Ecto neural progenitor cell (in vitro differentiated cells): Measurements from ENCODE around the gene THEM4.

Experiments
- DNase-seq: peaks from one replicate; pipeline ENCODE4 v3.0.0-alpha.2; 2018; ENCODE audit warnings: low spot score

The THEM4 gene

GRCh38 chr1:151909167-151910149, at the start of gene THEM4:
Gene THEM4 (minus strand): TSS chr1:151909511. CDS start chr1:151909458, 53 bp downstream.
- DNase-seq, result peak; percentile 98

GRCh38 chr1:151958959-151959358, 49.6 kb upstream of the THEM4 start:
- no peak for DNase-seq

DNA sequence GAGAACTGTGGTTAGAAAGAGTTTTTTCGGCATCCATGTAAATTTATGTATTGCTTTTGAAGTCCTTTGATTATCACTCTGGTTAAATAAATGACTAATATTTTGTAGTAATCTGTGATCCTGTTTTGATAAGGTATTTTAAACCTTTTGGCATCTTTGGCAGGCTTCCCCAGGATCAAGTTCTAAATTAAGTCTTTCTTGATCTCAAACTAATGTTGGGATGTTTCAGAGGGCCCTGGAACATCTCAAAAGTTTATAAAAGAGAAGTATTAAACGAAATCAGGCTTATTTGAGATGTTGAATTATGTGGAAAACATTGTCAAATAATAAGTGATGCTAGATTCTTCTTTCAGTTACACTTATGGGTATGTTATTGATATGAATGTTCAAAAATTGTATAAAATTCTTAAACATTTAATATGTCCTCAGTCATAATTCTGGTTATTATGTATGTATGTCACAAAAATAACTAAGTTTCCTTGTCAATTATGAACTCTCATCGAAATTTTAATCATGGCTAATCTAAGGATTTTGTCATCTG, 47.7 kb upstream of the THEM4 start:
- DNase-seq, result no peak

- DNase-seq, result no peak
These were observed 44.2 kb upstream of the THEM4 start for GRCh38 chr1:151953409-151954094.

DNA sequence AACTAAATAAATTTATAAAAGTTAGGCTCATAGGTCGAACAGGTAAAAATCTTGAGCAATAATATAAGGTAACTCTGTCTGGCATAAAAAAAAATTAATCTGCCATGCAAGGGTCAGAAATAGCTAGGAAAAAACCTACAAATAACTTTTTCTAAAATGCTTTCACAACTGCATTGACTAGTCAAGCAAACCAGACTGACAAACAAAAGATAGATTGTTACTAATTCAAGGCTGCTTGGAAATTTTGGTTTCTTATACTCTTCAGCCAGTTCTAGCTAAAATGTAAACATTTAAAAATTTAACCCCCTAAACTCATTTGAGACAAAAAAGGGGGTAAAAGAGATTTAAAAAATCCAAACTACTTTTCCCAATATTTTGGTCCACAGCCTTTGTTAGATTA, 43.5 kb upstream of the THEM4 start:
- DNase-seq, result no peak

DNA sequence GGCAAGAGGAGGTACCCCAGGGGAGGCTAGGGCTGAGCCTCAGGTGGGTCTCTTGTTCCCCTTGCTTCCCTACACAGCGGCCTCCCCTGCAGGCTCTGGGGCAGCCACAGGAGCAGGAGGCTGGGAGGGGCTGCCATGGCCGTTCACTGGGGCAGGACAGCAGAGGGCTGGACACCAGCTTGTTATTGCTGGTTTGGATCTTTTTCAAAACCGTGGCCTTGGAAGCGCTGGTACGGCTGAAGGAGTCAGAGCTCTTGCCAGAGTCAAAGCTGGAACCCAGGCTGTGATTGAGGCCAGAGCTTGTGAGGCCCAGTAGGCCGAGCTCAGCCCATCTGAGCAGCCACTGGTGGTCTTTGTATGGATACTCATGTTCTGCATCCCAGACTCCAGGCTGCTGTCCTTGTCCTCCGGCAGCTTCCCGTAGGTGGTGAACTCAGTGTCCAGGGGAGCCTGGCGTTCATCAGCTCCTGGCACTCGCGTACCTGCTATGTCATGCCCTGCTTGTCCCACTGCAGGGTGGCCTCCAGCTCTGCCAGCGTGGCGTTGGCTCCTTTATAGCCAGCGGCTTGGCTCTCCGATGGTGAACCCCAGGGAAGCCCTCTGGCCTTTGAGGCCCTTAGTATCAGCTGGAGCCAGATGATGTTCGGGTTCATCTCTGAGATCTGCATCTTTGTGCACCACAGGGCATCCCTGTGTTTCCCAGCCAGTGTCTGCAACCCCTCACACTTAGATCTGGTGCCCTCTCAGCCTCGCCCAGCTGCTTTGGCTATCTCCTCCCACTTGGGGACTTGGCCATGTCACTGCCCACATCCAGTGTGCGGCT, 40.3 kb upstream of the THEM4 start:
- DNase-seq, result no peak

GRCh38 chr1:151948506-151948905, 39.2 kb upstream of the THEM4 start:
- DNase-seq, result no peak

DNA sequence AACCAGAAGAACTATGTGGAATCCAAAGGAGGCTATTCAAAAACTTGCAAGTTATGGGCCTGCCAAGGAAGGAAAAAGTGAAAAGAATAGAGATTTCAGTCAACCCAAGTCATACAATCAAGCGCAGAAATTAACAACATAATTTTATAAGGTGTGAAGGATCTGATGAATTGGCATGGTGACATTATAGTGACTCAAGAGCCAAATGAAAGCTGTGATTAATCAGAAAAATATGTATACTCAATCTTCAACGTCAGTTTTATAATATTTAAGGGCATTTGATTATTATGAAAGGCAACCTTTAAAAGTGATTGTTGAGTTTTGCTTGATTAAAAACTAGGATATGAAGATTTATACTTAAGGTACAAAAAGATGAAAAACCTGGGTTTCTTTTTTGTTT, 37.8 kb upstream of the THEM4 start:
- no peak for DNase-seq

DNA sequence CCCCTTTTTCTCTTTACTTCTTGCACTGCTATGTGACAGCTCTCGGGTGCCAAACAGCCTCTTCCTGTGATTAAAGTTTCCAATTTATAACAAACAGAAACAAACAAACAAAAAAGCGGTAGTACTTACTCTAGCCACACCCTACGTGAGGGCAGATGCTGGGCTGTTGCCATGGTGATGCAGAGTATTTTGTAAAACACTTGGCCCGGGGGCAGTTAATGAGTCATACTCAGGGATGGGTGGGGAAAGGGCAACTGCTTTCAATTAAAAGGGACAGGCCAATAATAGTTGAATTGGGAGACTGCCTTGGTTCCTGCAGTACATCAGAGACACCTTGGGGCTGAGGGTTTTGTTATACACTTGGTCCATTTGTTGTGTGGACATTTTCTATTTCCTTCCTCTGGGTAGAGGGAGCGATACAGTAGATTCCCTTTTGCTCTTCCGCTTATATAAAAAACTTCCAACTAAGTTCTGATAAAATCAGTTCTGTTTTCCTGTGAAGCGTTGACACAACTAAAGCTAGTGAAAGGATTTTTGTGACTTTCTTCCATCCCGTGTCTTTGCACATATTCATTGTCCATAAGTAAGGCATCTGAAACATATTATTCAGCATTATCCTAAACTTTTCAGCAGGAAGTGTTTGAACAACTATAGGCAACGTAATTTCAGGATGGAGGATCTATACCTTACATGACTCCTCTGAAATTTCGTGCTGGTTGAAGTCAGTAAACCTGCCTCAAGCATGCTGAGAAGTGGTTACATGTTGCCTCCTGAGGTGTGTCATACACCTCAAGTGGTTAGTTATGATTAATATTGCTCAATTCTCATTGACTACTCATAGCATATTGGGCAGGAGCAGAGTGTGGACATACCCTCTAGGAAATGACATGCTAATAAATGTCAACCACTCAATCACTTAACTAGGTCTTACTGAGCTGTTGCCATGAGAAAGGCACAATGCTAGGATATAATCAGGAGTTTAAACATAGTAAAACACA, 36.7 kb upstream of the THEM4 start:
- peak; percentile 51 for DNase-seq

DNA sequence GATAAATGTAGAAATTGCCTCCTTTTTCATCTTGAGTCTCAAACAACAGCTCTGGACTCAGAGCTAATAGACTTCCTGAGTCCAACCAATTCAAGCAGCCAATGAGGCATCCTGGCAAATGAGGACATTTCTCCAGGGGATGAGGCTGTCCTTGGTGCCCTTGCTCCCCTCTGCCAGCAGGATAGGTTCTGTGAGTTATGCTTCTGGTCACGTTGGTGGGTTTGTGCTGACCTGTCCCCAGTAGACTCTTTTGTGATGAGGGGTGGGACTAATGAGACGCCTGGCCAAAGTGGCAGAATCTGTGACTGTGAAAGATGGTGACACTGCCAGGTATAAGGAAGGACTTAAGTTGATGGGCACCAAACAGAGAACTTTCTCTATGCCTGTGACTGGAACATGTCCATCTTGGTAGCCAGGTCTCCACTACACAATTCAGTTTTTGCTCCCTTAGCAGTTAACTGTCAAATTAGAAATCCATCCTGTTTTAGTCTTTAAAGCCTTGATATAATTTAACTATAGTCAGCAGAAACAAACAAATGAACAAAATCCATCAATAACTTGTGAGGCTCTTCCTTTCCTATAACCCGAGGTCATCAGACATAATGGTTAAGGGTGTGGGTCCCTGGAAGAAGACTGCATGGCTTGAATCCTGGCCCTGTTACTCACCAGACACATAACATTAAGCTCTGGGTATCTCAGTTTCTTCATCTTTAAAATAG, 35.7 kb upstream of the THEM4 start:
- DNase-seq, result no peak

DNA sequence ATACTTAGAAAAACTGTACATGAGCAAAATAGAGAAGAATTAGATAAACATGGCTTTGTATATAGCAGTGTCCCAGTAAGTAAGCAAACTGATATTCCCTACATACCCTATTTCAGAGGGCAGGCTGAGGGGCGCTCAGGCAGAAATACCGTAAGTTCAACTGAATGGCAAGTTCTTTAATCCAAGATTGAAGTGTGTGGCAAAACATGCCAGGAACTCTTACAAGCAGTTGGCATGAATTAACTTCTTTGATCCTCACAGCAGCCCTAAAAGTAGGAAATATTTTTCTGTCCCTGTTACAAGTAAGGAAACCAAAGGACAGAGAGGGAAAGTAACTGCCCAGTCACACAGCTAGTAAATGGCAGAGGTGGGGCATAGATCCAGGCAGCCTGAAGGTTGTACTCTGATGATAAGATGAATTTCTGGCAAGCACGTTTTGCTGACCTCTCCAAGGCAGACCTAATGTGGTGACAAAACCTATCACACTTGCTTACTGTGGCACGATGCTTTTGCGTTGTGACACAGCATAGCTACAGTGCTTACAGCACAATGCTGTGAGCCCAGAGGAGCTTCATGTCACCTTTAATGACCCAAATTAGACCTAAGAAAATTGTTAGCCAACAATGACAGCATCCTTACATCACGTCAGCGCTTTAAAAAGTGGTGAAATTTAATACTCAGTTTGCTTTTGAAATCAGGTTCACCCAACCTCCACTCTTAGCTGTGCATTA, 35.0 kb upstream of the THEM4 start:
- no peak for DNase-seq

DNA sequence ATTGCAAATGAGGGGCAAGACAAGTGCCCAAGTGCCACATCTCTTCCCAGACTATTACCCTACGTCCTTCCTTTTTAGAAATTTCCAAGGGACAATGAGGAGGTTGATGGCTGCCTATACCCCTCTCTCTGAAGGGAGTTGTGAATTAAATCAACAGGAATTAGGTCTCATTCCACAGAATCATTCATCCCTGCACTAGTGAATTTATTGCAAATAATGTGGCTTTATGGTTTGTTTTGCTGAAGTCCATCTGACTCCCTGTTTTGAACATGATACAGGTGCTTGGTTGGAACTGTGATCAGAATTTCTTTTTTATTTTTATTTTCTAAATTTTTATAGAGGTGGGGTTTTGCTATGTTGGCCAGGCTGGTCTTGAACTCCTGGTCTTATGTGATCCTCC, 34.3 kb upstream of the THEM4 start:
- no peak for DNase-seq

DNA sequence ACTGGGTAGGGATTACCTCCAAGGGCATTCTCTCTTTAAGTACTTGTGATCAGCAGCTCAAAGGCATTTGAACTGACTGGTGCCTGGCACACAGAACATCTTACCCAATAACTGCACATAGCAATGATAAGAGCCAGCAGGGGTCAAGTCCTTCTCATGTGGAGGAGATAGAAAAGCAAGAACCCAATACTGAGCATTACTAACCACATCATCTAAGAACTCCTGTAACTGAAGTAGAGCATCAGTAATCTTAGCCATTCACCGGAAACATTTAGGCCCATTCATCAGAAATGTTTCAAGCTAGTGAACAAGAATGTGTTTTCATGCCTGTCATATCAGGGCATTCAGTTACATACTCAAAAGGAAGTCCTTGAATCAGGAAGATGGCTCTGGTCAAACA, 33.6 kb upstream of the THEM4 start:
- no peak for DNase-seq

GRCh38 chr1:151940541-151940940, 31.2 kb upstream of the THEM4 start:
- DNase-seq, result no peak

GRCh38 chr1:151939779-151940178, 30.5 kb upstream of the THEM4 start:
- no peak for DNase-seq

- DNase-seq, result no peak
These were observed 29.8 kb upstream of the THEM4 start for GRCh38 chr1:151939141-151939540.

DNA sequence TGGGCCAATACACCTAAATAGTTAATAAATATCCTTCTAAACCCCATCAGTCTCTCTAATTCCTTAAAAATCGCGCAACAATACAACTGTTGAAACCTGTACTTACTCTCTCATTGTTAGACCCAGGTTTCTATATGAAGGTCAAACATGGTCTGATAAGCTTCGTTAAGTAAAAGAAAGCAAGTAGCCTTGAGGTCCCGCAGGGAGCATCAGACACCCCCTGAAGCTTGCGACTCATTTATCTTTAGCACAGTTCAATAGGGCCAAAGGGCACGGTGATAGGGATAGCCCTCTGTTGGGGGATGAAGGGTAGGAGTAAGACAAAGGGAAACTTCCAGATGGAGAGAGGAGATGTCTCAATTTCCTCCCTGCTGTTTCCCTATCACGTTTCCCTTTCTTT, 27.3 kb upstream of the THEM4 start:
- DNase-seq, result no peak

DNA sequence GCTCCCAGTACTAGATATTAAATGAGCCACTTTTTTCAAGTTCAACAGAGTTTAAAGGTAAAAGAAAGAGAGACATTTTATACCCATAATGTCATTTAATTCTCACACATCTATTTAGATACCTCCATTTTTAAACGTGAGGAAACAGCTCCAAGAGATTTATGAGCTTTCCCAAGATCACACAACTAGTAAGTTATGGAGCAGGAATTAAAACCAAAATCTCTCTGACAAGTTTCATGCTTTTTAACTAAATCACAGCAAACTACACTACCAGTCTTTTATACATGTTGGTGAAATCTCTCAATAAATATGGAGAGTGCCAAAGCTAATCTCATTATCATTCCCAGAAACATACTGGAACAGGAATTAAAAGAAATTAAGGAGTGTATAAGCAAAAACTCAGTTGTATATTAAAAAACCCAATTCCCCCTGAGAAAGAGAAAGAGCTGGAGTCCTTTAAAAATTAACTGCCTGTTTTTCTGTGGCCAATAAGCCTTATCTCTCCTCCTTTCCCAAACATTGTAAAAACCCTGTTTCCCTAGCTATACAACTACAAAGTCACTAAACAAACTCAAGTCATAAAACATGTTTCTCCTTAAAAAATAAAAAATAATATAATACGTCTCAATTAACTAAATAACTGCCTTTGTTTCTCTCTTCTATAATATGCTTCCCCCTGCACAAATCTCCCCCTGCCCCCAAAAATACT, 26.7 kb upstream of the THEM4 start:
- no peak for DNase-seq

DNA sequence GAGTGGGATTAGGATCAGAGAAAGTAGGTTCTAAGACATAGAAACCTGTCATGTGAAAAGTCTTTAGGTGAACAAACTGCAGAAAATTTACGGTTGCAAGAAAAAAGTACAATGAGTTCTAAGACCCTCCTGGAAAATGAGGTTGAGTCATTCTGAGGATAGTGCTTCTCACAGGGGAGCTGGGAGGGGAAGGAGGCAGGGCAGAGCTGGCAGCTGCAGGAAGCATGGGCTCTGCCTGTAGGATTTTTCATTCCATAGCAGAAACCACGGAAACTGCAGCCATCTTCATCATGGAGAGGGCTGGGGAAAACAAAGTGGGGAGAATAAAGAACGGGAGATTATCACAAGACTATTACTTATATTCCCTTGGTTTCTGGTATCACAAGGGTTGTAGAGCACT, 25.8 kb upstream of the THEM4 start:
- no peak for DNase-seq
